Astrocyte of the cerebellum (primary cell): ENCODE results near the gene CENPE.

Source experiments
- DNase-seq: peaks from one replicate; pipeline ENCODE4 v3.0.0-alpha.2; 2011; ENCODE audit warnings: low read depth
- H3K4me3 ChIP-seq: 2 replicates; pipeline ENCODE4 v1.5.1; 2011; ENCODE audit warnings: mild to moderate bottlenecking, low read depth, low read length, moderate library complexity
- CTCF ChIP-seq: IDR thresholded peaks from 2 replicates; pipeline ENCODE4 v1.5.1; 2012; ENCODE audit warnings: low read length, low read depth, moderate library complexity, mild to moderate bottlenecking; ENCODE audit errors: missing control alignments
- in situ Hi-C: cut with HindIII; loops from 2 replicates; pipeline ENCODE4 v1.10.0; 2017; ENCODE audit warnings: low sequenced_read_pairs

The CENPE gene

GRCh38 chr4:103085555-103086196, 112.5 kb downstream of the CENPE start:
- no peak for DNase-seq
- in situ Hi-C loops: no loop called here
- H3K4me3 ChIP-seq: no peak overlapping the region
- TF ChIP-seq CTCF: no peak

GRCh38 chr4:103079621-103080020, 118.5 kb downstream of the CENPE start:
- H3K4me3 ChIP-seq: no peak overlapping the region
- DNase-seq: no peak
- in situ Hi-C loops: no loop called here
- TF ChIP-seq CTCF: no peak

- H3K4me3 ChIP-seq: peak within 1 kb of the TSS; percentile 70
- no peak for DNase-seq
- in situ Hi-C loops: no loop called here
- no peak for TF ChIP-seq CTCF
Observed at GRCh38 chr4:103076747-103077347, 121.3 kb downstream of the CENPE start, which contains the start of gene SLC9B2. SLC9B2 (minus strand) TSS chr4:103076761; CDS start chr4:103067550, 9,211 bp downstream.

- peak overlapping the region; percentile 70 for H3K4me3 ChIP-seq
- in situ Hi-C loops: no loop called here
- peak; percentile 20 for TF ChIP-seq CTCF
- no peak for DNase-seq
Observed at GRCh38 chr4:103075894-103076746, 122.0 kb downstream of the CENPE start.

GRCh38 chr4:103075435-103075893, 122.7 kb downstream of the CENPE start:
- no peak for DNase-seq
- H3K4me3 ChIP-seq: peak overlapping the region; percentile 70
- in situ Hi-C loops: no loop called here
- TF ChIP-seq CTCF: no peak

- DNase-seq: no peak
- H3K4me3 ChIP-seq: no peak overlapping the region
- no peak for TF ChIP-seq CTCF
- in situ Hi-C loops: no loop called here
Observed at GRCh38 chr4:103074744-103075434, 123.3 kb downstream of the CENPE start.
